WERI-Rb-1 (cell line): ENCODE data around the gene GADL1.

Experiments
- DNase-seq: peaks from one replicate; pipeline ENCODE4 v3.0.0-alpha.2; 2020
- H3K27ac ChIP-seq: fragments of 250-450 bp; sonication (Bioruptor Pico); 2 replicates; pipeline ENCODE4 v1.5.1; 2020; ENCODE audit warnings: mild to moderate bottlenecking, moderate library complexity
- H3K27me3 ChIP-seq: fragments of 250-450 bp; sonication (Bioruptor Pico); 2 replicates; pipeline ENCODE4 v1.5.1; 2021; ENCODE audit warnings: mild to moderate bottlenecking, low read depth, moderate library complexity; ENCODE audit not compliant: insufficient read depth, severe bottlenecking
- H3K36me3 ChIP-seq: fragments of 250-450 bp; sonication (Bioruptor Pico); 2 replicates; pipeline ENCODE4 v1.5.1; 2020; ENCODE audit warnings: mild to moderate bottlenecking, moderate library complexity
- H3K4me3 ChIP-seq: 2 replicates; pipeline ENCODE4 v1.5.1; 2011; ENCODE audit warnings: low read depth, mild to moderate bottlenecking, control low read depth, low read length
- H3K9me3 ChIP-seq: fragments of 250-450 bp; sonication (Bioruptor Pico); 2 replicates; pipeline ENCODE4 v1.5.1; 2021; ENCODE audit warnings: mild to moderate bottlenecking, moderate library complexity; ENCODE audit not compliant: severe bottlenecking
- CTCF ChIP-seq: IDR thresholded peaks from 2 replicates; pipeline ENCODE4 v1.5.1; 2011; ENCODE audit warnings: low read depth, mild to moderate bottlenecking, control low read depth, inconsistent platforms, low read length

GADL1 gene

GRCh38 chr3:30934208-30934550 is 39.7 kb upstream of the GADL1 start:
- TF ChIP-seq CTCF, result peak; percentile 51
- Histone ChIP-seq H3K4me3 (no peak overlapping the region), H3K27ac (no peak overlapping the region)

GRCh38 chr3:30933478-30934207 is 39.2 kb upstream of the GADL1 start:
- no peaks in the 10 kb centered on the region for H3K27me3 ChIP-seq
- H3K27ac ChIP-seq, result no peak overlapping the region
- H3K4me3 ChIP-seq, result no peak overlapping the region
- no peaks in the 10 kb centered on the region for H3K36me3 ChIP-seq
- no peak for TF ChIP-seq CTCF
- no peak for DNase-seq
- no peaks in the 10 kb centered on the region for H3K9me3 ChIP-seq

More at GRCh38 chr3:30934208-30934550, 39.7 kb upstream of the GADL1 start:
- Histone ChIP-seq H3K9me3 (no peaks in the 10 kb centered on the region), H3K27me3 (no peaks in the 10 kb centered on the region), H3K36me3 (no peaks in the 10 kb centered on the region)
- DNase-seq, result peak; percentile 32

- no peak overlapping the region for H3K27ac ChIP-seq
- H3K36me3 ChIP-seq, result no peaks in the 10 kb centered on the region
- no peak for DNase-seq
- no peak for TF ChIP-seq CTCF
- no peak overlapping the region for H3K4me3 ChIP-seq
- no peaks in the 10 kb centered on the region for H3K9me3 ChIP-seq
- H3K27me3 ChIP-seq, result no peaks in the 10 kb centered on the region
Observed at GRCh38 chr3:30932513-30933098, 38.1 kb upstream of the GADL1 start.

GRCh38 chr3:30924763-30925162 is 30.3 kb upstream of the GADL1 start:
- no peak overlapping the region for H3K27ac ChIP-seq
- TF ChIP-seq CTCF, result no peak
- H3K36me3 ChIP-seq, result no peaks in the 10 kb centered on the region
- no peak for DNase-seq
- peaks cover 6% of the 10 kb centered on the region for H3K9me3 ChIP-seq
- H3K4me3 ChIP-seq, result no peak overlapping the region
- no peaks in the 10 kb centered on the region for H3K27me3 ChIP-seq

- Histone ChIP-seq H3K4me3 (no peak overlapping the region), H3K27ac (no peak overlapping the region), H3K27me3 (no peaks in the 10 kb centered on the region), H3K36me3 (no peaks in the 10 kb centered on the region), H3K9me3 (peaks cover 6% of the 10 kb centered on the region)
- DNase-seq, result no peak
- no peak for TF ChIP-seq CTCF
Observed at GRCh38 chr3:30919564-30919963, 25.1 kb upstream of the GADL1 start.

- Histone ChIP-seq H3K9me3 (peaks cover 6% of the 10 kb centered on the region), H3K27ac (no peak overlapping the region), H3K4me3 (no peak overlapping the region), H3K27me3 (no peaks in the 10 kb centered on the region), H3K36me3 (no peaks in the 10 kb centered on the region)
- DNase-seq, result no peak
- no peak for TF ChIP-seq CTCF
Observed at GRCh38 chr3:30918761-30919160, 24.3 kb upstream of the GADL1 start.
